K562 (cell line): ENCODE data around the gene GNL3. TPM values are rescaled to one million over a fixed set of nuclear protein-coding genes. Genes with fewer than 3 reads are reported as not detected.
A peak's percentile ranks its signal among the peaks of the same experiment; 100 is the strongest.

ENCODE experiments used
- ATAC-seq: fragments of 200-7000 bp; cut with Tn5 transposase; 3 replicates; pipeline ENCODE4 v1.9.1; 2020; ENCODE audit warnings: moderate library complexity
- BruUV-seq: library from RNA; stranded (reverse); fragments of 400-500 nt; replicated peaks from 2 replicates; lab custom pipeline; 2021; lab: Mats Ljungman, UMichigan
- CTCF ChIA-PET: fragments of 300-600 bp; formaldehyde crosslinking; extraction: SDS; loops from one replicate; lab custom pipeline; 2021; ENCODE audit warnings: low intra/inter-chr PET ratio; lab: Yijun Ruan, JAX
- POLR2A ChIA-PET: fragments of 300-600, 350-650 bp; sonication (Branson Sonifier 250); formaldehyde crosslinking; extraction: SDS; loops from one replicate; lab custom pipeline; 2021; ENCODE audit warnings: antibody characterized with exemption, inconsistent platforms; lab: Yijun Ruan, JAX
- DNase-seq, 4 experiments: peaks; one replicate each; pipeline versions ENCODE4 v3.0.0 to v3.0.0-alpha.2; 2011 to 2018; ENCODE audit warnings: low spot score in 3 of 4, mixed read lengths in 3 of 4; ENCODE audit errors: extremely low read depth in 1 of 4
- FAIRE-seq: peaks from 2 replicates; lab custom pipeline; 2011; peaks lifted over from hg19 to GRCh38; lab: Jason Lieb, UNC
- H2AFZ ChIP-seq: 2 replicates; pipeline ENCODE4 v1.6.0; 2011; ENCODE audit warnings: low read depth, low read length, control low read depth, inconsistent platforms
- H3K27ac ChIP-seq: fragments of 200-600 bp; 3 replicates; pipeline ENCODE4 v1.8.0; 2011; ENCODE audit warnings: low read depth, mild to moderate bottlenecking, control low read depth, inconsistent platforms, low read length, moderate library complexity, mixed read lengths; ENCODE audit errors: extremely low read depth
- H3K27me3 ChIP-seq, 2 experiments: fragments of 300-600 bp in 1 of 2; 2 replicates in 1 of 2; 3 replicates in 1 of 2; pipeline versions ENCODE4 v1.6.0 to v1.8.0; 2011; ENCODE audit warnings: inconsistent platforms in 2 of 2, low read length in 2 of 2, mild to moderate bottlenecking in 1 of 2, mixed read lengths in 1 of 2, moderate library complexity in 1 of 2; ENCODE audit not compliant: control insufficient read depth in 2 of 2, insufficient read depth in 2 of 2
- H3K36me3 ChIP-seq: fragments of 300-600 bp; 3 replicates; pipeline ENCODE4 v1.8.0; 2011; ENCODE audit warnings: mild to moderate bottlenecking, low read length, inconsistent platforms; ENCODE audit not compliant: control insufficient read depth, insufficient read depth
- H3K4me1 ChIP-seq, 2 experiments: fragments of 200-600 bp in 1 of 2; replicated peaks in 1 of 2; 2 replicates in 1 of 2; 3 replicates in 1 of 2; pipeline versions ENCODE4 v1.5.1 to v1.8.0; 2011; ENCODE audit warnings: inconsistent platforms in 2 of 2, low read length in 2 of 2, mild to moderate bottlenecking in 1 of 2, mixed read lengths in 1 of 2, moderate library complexity in 1 of 2; ENCODE audit not compliant: control insufficient read depth in 2 of 2, insufficient read depth in 2 of 2
- H3K4me2 ChIP-seq: 2 replicates; pipeline ENCODE4 v1.6.1; 2011; ENCODE audit warnings: low read length, control low read depth, inconsistent platforms, mixed read lengths; ENCODE audit not compliant: insufficient read depth
- H3K4me3 ChIP-seq: fragments of 200-600 bp; sonication (generic), shearing (Covaris generic); 2 replicates; pipeline ENCODE4 v1.5.1; 2016; ENCODE audit warnings: control low read depth, inconsistent platforms
- H3K79me2 ChIP-seq: fragments of 200-600 bp; 3 replicates; pipeline ENCODE4 v1.8.0; 2011; ENCODE audit warnings: low read length, inconsistent platforms; ENCODE audit not compliant: control insufficient read depth, insufficient read depth
- H3K9ac ChIP-seq, 2 experiments: 2 replicates each; pipeline versions ENCODE4 v1.6.0 to v1.6.1; 2011; ENCODE audit warnings: low read depth in 2 of 2, low read length in 2 of 2, control low read depth in 1 of 2, inconsistent platforms in 1 of 2, mild to moderate bottlenecking in 1 of 2, mixed read lengths in 1 of 2; ENCODE audit not compliant: insufficient read depth in 1 of 2
- H3K9me1 ChIP-seq: one replicate; pipeline ENCODE4 v1.6.0; 2011; ENCODE audit warnings: inconsistent platforms, mild to moderate bottlenecking, low read length, moderate library complexity; ENCODE audit not compliant: control insufficient read depth, insufficient read depth
- H3K9me3 ChIP-seq: replicated peaks from 2 replicates; pipeline ENCODE4 v1.5.1; 2011; ENCODE audit warnings: low read depth, low read length, inconsistent platforms; ENCODE audit not compliant: control insufficient read depth, insufficient read depth
- H4K20me1 ChIP-seq: replicated peaks from 2 replicates; pipeline ENCODE4 v1.6.1; 2011; ENCODE audit warnings: low read length, inconsistent platforms, mixed read lengths; ENCODE audit not compliant: control insufficient read depth, insufficient read depth
- CBX3 ChIP-seq, 2 experiments: IDR thresholded peaks; 1 replicate in 1 of 2; 2 replicates in 1 of 2; pipeline ENCODE4 v1.6.1; 2012; ENCODE audit warnings: inconsistent platforms in 2 of 2, low read length in 2 of 2, borderline replicate concordance in 1 of 2, control low read depth in 1 of 2
- CBX8 ChIP-seq: fragments of 200-600 bp; sonication (generic); IDR thresholded peaks from 2 replicates; pipeline ENCODE4 v1.6.1; 2012; ENCODE audit warnings: borderline replicate concordance, mixed run types, low read depth, mild to moderate bottlenecking, moderate library complexity, mixed read lengths, low read length, control low read depth, inconsistent platforms; ENCODE audit not compliant: poor library complexity, severe bottlenecking; ENCODE audit errors: extremely low read depth
- GTF2F1 ChIP-seq: IDR thresholded peaks from 2 replicates; pipeline ENCODE4 v1.6.1; 2011; ENCODE audit warnings: low read depth, low read length, improper control_type of control experiment
- IFI16 ChIP-seq: fragments of 250-450 bp; sonication (Bioruptor Pico); IDR thresholded peaks from 2 replicates; pipeline ENCODE4 v2.1.2; 2022; ENCODE audit warnings: mild to moderate bottlenecking, inconsistent platforms
- JUN ChIP-seq, 2 experiments: sonication (generic) in 1 of 2; formaldehyde crosslinking in 1 of 2; IDR thresholded peaks; 2 replicates each; pipeline versions ENCODE4 v1.6.1 to v1.8.0; 2012 to 2022; ENCODE audit warnings: borderline replicate concordance in 2 of 2, mild to moderate bottlenecking in 2 of 2, improper control_type of control experiment in 1 of 2, low read depth in 1 of 2, low read length in 1 of 2, missing genetic modification reagents in 1 of 2
- POLR2G ChIP-seq: fragments of 200-400 bp; formaldehyde crosslinking; IDR thresholded peaks from 2 replicates; pipeline ENCODE4 v1.6.1; 2017; ENCODE audit warnings: low read depth, mild to moderate bottlenecking, antibody characterized with exemption, low read length, moderate library complexity
- RBM39 ChIP-seq: fragments of 200-400 bp; formaldehyde crosslinking; optimal IDR thresholded peaks from 2 replicates; pipeline ENCODE3; 2018; ENCODE audit warnings: low read depth, low read length
- RFX1 ChIP-seq: fragments of 450-650 bp; IDR thresholded peaks from 2 replicates; pipeline ENCODE4 v1.6.1; 2016; ENCODE audit warnings: mild to moderate bottlenecking, moderate library complexity
- SIN3A ChIP-seq, 2 experiments: fragments of 150-350 bp in 1 of 2; IDR thresholded peaks; 2 replicates each; pipeline ENCODE4 v1.6.1; 2011 to 2016; ENCODE audit warnings: borderline replicate concordance in 2 of 2, low read depth in 2 of 2, low read length in 2 of 2, mild to moderate bottlenecking in 2 of 2, moderate library complexity in 2 of 2; ENCODE audit not compliant: control insufficient read depth in 1 of 2
- TRIM24 ChIP-seq, 2 experiments: fragments of 450-650 bp; IDR thresholded peaks; 2 replicates each; pipeline ENCODE4 v1.6.1; 2016
- TSC22D4 ChIP-seq: fragments of 450-650 bp; IDR thresholded peaks from 2 replicates; pipeline ENCODE4 v1.6.1; 2016; ENCODE audit warnings: missing genetic modification characterization, missing biosample characterization, control low read depth
- YBX1 ChIP-seq: fragments of 450-650 bp; IDR thresholded peaks from 2 replicates; pipeline ENCODE4 v1.7.1; 2016; ENCODE audit warnings: mild to moderate bottlenecking
- ZKSCAN3 ChIP-seq: fragments of 250-450 bp; sonication (Bioruptor Pico); IDR thresholded peaks from 2 replicates; pipeline ENCODE4 v1.4.0; 2020
- ZNF197 ChIP-seq: fragments of 200-800 bp; sonication (Bioruptor generic); IDR thresholded peaks from 2 replicates; pipeline ENCODE4 v1.6.1; 2016; ENCODE audit warnings: low read depth, missing genetic modification characterization, missing compliant biosample characterization
- in situ Hi-C: fragments of 300-500 bp; cut with MboI; formaldehyde crosslinking; loops from 4 replicates; pipeline ENCODE4 v1.15.0; 2018; ENCODE audit warnings: inconsistent platforms, mixed read lengths
- intact Hi-C: fragments of 100-400 bp; cut with micrococcal nuclease; formaldehyde crosslinking; loops from 2 replicates; pipeline ENCODE4 v1.14.2; 2022
- polyA plus RNA-seq, 8 experiments: library from polyadenylated mRNA; depleted of rRNA in 4 of 8; stranded (reverse) in 5 of 8; unstranded in 3 of 8; fragments of >200 nt; fragmentation: Nextera tagmentation in 2 of 8; fragmentation: Illumina TruSeq in 1 of 8; extraction: Ambion mirVana in 2 of 8; extraction: Trizol in 1 of 8; gene quantifications; 2 replicates each; pipeline versions ENCODE4 v1.2.1 to v1.2.3, GENCODE V29; 2011 to 2014; ENCODE audit warnings: inconsistent platforms in 1 of 8, missing spikeins in 1 of 8
- total RNA-seq, 7 experiments: library from RNA; depleted of rRNA in 6 of 7; stranded (reverse); fragments of >200 nt in 6 of 7; fragmentation: Illumina TruSeq in 2 of 7; extraction: Trizol in 2 of 7; gene quantifications; 2 replicates each; pipeline versions ENCODE4 v1.2.1 to v1.2.3, GENCODE V29; 2011 to 2021; ENCODE audit warnings: low replicate concordance in 1 of 7
- TF ChIP-seq, protein P1 (sequence below): fragments of 250-450 bp; sonication (Bioruptor Pico); IDR thresholded peaks from 2 replicates; pipeline ENCODE4 v1.8.0; 2021; ENCODE audit warnings: mild to moderate bottlenecking, moderate library complexity
- TF ChIP-seq, protein P2 (sequence below): sonication (generic); formaldehyde crosslinking; IDR thresholded peaks from 2 replicates; pipeline ENCODE4 v1.8.1; 2023; ENCODE audit warnings: missing genetic modification reagents, mild to moderate bottlenecking, borderline replicate concordance

The GNL3 gene
- total and polyA plus RNA-seq, 9 of the 15 experiments (the other 6 are each of a cell fraction or from before 2014, with no cell fraction given), result 132 to 313 (median 220) TPM

DNA sequence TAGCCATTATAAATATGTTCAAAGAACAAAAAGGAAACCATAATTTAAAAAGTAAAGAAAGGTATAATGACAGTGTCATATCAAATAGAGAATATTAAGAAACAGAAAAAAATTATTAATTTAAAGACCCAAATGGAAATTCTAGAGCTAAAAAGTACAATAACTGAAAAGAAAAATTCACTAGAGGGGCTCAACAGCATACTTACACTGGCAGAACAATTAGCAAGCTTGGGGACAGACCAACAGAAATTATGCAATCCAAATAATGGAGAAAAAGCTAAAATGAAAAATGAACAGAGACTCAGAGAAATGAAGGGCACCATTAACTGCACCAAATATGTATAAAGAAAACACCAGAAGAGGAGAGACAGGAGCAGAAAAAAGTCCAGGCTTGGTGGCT, 33.8 kb downstream of the GNL3 start:
- Histone ChIP-seq H3K27me3 (no peaks in the 10 kb centered on the region), H3K36me3 (no peaks in the 10 kb centered on the region), H3K9me3 (no peaks in the 10 kb centered on the region), H3K79me2 (no peaks in the 10 kb centered on the region), H3K27ac (no peak overlapping the region), H2AFZ (no peak overlapping the region), H3K4me2 (no peak overlapping the region), H3K4me1 (no peaks in the 10 kb centered on the region; a peak in 1 of 5 replicates), H3K9me1 (no peaks in the 10 kb centered on the region), H3K4me3 (no peak overlapping the region), H4K20me1 (no peaks in the 10 kb centered on the region), H3K9ac (no peak overlapping the region)
- CTCF ChIA-PET, result no interaction called here
- in situ Hi-C loops (no loop called here), intact Hi-C loops (no loop called here)
- ATAC-seq, result no peak
- no peak for FAIRE-seq
- no TSS peak for BruUV-seq
- DNase-seq, result no peak
- POLR2A ChIA-PET, result no interaction called here
- no peak for TF ChIP-seq JUN (IDR thresholded peaks at IDR 0.05; ENCODE audit: borderline replicate concordance, low read depth, low read length)
- TF ChIP-seq JUN (CRISPR knock-in tag; IDR thresholded peaks at IDR 0.05; ENCODE audit: borderline replicate concordance), result no peak
- no peak for TF ChIP-seq POLR2G
- peak in 1 of 2 experiments; percentile 54; a peak in 1 of 3 replicates for TF ChIP-seq CBX3 (IDR thresholded peaks at IDR 0.05; ENCODE audit: borderline replicate concordance in 1 of 2, low read length in 2 of 2)
- TF ChIP-seq, protein P1, sequence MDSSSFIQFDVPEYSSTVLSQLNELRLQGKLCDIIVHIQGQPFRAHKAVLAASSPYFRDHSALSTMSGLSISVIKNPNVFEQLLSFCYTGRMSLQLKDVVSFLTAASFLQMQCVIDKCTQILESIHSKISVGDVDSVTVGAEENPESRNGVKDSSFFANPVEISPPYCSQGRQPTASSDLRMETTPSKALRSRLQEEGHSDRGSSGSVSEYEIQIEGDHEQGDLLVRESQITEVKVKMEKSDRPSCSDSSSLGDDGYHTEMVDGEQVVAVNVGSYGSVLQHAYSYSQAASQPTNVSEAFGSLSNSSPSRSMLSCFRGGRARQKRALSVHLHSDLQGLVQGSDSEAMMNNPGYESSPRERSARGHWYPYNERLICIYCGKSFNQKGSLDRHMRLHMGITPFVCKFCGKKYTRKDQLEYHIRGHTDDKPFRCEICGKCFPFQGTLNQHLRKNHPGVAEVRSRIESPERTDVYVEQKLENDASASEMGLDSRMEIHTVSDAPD (CRISPR knock-in tag), result no peak
- TF ChIP-seq, protein P2, sequence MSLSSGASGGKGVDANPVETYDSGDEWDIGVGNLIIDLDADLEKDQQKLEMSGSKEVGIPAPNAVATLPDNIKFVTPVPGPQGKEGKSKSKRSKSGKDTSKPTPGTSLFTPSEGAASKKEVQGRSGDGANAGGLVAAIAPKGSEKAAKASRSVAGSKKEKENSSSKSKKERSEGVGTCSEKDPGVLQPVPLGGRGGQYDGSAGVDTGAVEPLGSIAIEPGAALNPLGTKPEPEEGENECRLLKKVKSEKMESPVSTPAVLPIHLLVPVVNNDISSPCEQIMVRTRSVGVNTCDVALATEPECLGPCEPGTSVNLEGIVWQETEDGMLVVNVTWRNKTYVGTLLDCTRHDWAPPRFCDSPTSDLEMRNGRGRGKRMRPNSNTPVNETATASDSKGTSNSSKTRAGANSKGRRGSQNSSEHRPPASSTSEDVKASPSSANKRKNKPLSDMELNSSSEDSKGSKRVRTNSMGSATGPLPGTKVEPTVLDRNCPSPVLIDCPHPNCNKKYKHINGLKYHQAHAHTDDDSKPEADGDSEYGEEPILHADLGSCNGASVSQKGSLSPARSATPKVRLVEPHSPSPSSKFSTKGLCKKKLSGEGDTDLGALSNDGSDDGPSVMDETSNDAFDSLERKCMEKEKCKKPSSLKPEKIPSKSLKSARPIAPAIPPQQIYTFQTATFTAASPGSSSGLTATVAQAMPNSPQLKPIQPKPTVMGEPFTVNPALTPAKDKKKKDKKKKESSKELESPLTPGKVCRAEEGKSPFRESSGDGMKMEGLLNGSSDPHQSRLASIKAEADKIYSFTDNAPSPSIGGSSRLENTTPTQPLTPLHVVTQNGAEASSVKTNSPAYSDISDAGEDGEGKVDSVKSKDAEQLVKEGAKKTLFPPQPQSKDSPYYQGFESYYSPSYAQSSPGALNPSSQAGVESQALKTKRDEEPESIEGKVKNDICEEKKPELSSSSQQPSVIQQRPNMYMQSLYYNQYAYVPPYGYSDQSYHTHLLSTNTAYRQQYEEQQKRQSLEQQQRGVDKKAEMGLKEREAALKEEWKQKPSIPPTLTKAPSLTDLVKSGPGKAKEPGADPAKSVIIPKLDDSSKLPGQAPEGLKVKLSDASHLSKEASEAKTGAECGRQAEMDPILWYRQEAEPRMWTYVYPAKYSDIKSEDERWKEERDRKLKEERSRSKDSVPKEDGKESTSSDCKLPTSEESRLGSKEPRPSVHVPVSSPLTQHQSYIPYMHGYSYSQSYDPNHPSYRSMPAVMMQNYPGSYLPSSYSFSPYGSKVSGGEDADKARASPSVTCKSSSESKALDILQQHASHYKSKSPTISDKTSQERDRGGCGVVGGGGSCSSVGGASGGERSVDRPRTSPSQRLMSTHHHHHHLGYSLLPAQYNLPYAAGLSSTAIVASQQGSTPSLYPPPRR, result no peak
- TF ChIP-seq ZKSCAN3, result no peak
- TF ChIP-seq TRIM24 (IDR thresholded peaks at IDR 0.05), result peak in 1 of 2 experiments; percentile 41; a peak in 1 of 4 replicates
- TF ChIP-seq ZNF197, result no peak
- TF ChIP-seq TSC22D4 (tag), result no peak
- no peak for TF ChIP-seq IFI16 (CRISPR knock-in tag)
- no peak for TF ChIP-seq CBX8
- no peak for TF ChIP-seq GTF2F1
- TF ChIP-seq RFX1, result no peak
- TF ChIP-seq YBX1, result no peak
- no peak for TF ChIP-seq SIN3A (IDR thresholded peaks at IDR 0.05; ENCODE audit: borderline replicate concordance in 2 of 2, control insufficient read depth in 1 of 2, low read depth in 2 of 2, low read length in 2 of 2)
- no peak for TF ChIP-seq RBM39
